Nephron progenitor cell (in vitro differentiated cells): ENCODE measurements around the gene SOX1.
A peak's percentile ranks its signal among the peaks of the same experiment; 100 is the strongest.

Experiments
- DNase-seq: peaks from one replicate; pipeline ENCODE4 v3.0.0; 2021
- H3K27ac Mint-ChIP-seq: 2 replicates; pipeline ENCODE4 v1.8.0; 2021; ENCODE audit warnings: mild to moderate bottlenecking, moderate library complexity, mixed read lengths
- H3K27me3 Mint-ChIP-seq: 2 replicates; pipeline ENCODE4 v1.8.0; 2021; ENCODE audit warnings: mild to moderate bottlenecking, low read depth, mixed read lengths; ENCODE audit not compliant: poor library complexity
- H3K36me3 Mint-ChIP-seq: 2 replicates; pipeline ENCODE4 v1.8.0; 2021; ENCODE audit warnings: low read depth, mixed read lengths
- H3K4me1 Mint-ChIP-seq: 2 replicates; pipeline ENCODE4 v1.8.0; 2021; ENCODE audit warnings: mixed read lengths
- H3K4me3 Mint-ChIP-seq: 2 replicates; pipeline ENCODE4 v1.8.0; 2021; ENCODE audit warnings: mild to moderate bottlenecking, moderate library complexity, mixed read lengths
- H3K9me3 Mint-ChIP-seq: 2 replicates; pipeline ENCODE4 v1.8.0; 2021; ENCODE audit warnings: mild to moderate bottlenecking, moderate library complexity, mixed read lengths
- TF ChIP-seq, protein P1 (sequence below): fragments of 200-600 bp; sonication (generic); IDR thresholded peaks from 2 replicates; pipeline ENCODE4 v1.5.0; 2021; ENCODE audit warnings: antibody characterized with exemption

Gene SOX1

DNA sequence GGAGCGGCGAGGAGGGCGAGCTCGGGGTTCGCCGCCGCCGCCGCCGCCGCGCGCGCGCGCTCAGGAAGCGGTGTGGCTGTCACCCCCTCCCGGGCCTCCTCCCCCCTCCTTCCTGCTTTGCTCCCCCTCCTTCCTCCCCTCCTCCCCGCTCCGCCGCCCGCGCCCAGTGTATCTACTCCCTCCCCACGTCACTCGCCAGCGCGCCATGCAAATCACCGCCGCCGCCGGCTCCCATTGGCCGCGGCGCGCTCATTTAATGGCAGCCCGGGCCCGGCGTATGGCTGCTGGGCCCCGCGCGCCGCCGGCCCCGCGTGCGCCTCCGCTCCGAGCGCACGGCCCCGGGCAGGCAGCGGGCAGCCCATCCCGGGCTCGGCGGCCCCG, 335 bp upstream of the SOX1 start:
- DNase-seq, result peak; percentile 82
- no peaks in the 10 kb centered on the region for H3K9me3 Mint-ChIP-seq
- H3K4me3 Mint-ChIP-seq, result no peak overlapping the region
- TF ChIP-seq, protein P1, sequence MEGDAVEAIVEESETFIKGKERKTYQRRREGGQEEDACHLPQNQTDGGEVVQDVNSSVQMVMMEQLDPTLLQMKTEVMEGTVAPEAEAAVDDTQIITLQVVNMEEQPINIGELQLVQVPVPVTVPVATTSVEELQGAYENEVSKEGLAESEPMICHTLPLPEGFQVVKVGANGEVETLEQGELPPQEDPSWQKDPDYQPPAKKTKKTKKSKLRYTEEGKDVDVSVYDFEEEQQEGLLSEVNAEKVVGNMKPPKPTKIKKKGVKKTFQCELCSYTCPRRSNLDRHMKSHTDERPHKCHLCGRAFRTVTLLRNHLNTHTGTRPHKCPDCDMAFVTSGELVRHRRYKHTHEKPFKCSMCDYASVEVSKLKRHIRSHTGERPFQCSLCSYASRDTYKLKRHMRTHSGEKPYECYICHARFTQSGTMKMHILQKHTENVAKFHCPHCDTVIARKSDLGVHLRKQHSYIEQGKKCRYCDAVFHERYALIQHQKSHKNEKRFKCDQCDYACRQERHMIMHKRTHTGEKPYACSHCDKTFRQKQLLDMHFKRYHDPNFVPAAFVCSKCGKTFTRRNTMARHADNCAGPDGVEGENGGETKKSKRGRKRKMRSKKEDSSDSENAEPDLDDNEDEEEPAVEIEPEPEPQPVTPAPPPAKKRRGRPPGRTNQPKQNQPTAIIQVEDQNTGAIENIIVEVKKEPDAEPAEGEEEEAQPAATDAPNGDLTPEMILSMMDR, result no peak
- peaks cover 97% of the 10 kb centered on the region for H3K27me3 Mint-ChIP-seq
- H3K27ac Mint-ChIP-seq, result no peak overlapping the region
- H3K36me3 Mint-ChIP-seq, result no peaks in the 10 kb centered on the region
- H3K4me1 Mint-ChIP-seq, result peaks cover 9% of the 10 kb centered on the region

DNA sequence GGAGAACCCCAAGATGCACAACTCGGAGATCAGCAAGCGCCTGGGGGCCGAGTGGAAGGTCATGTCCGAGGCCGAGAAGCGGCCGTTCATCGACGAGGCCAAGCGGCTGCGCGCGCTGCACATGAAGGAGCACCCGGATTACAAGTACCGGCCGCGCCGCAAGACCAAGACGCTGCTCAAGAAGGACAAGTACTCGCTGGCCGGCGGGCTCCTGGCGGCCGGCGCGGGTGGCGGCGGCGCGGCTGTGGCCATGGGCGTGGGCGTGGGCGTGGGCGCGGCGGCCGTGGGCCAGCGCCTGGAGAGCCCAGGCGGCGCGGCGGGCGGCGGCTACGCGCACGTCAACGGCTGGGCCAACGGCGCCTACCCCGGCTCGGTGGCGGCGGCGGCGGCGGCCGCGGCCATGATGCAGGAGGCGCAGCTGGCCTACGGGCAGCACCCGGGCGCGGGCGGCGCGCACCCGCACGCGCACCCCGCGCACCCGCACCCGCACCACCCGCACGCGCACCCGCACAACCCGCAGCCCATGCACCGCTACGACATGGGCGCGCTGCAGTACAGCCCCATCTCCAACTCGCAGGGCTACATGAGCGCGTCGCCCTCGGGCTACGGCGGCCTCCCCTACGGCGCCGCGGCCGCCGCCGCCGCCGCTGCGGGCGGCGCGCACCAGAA, 1.1 kb downstream of the SOX1 start:
- Mint-ChIP-seq H3K4me3 (no peak overlapping the region), H3K27me3 (peaks cover 97% of the 10 kb centered on the region), H3K4me1 (peaks cover 13% of the 10 kb centered on the region), H3K27ac (no peak overlapping the region), H3K9me3 (no peaks in the 10 kb centered on the region), H3K36me3 (no peaks in the 10 kb centered on the region)
- DNase-seq, result peak; percentile 53
- TF ChIP-seq, protein P1, result no peak

DNA sequence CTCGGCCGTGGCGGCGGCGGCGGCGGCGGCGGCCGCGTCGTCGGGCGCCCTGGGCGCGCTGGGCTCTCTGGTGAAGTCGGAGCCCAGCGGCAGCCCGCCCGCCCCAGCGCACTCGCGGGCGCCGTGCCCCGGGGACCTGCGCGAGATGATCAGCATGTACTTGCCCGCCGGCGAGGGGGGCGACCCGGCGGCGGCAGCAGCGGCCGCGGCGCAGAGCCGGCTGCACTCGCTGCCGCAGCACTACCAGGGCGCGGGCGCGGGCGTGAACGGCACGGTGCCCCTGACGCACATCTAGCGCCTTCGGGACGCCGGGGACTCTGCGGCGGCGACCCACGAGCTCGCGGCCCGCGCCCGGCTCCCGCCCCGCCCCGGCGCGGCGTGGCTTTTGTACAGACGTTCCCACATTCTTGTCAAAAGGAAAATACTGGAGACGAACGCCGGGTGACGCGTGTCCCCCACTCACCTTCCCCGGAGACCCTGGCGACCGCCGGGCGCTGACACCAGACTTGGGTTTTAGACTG, 1.7 kb downstream of the SOX1 start:
- TF ChIP-seq, protein P1, result no peak
- H3K4me1 Mint-ChIP-seq, result peaks cover 13% of the 10 kb centered on the region
- DNase-seq, result peak; percentile 31
- H3K4me3 Mint-ChIP-seq, result no peak overlapping the region
- H3K27me3 Mint-ChIP-seq, result peaks cover 97% of the 10 kb centered on the region
- no peak overlapping the region for H3K27ac Mint-ChIP-seq
- no peaks in the 10 kb centered on the region for H3K36me3 Mint-ChIP-seq
- no peaks in the 10 kb centered on the region for H3K9me3 Mint-ChIP-seq

DNA sequence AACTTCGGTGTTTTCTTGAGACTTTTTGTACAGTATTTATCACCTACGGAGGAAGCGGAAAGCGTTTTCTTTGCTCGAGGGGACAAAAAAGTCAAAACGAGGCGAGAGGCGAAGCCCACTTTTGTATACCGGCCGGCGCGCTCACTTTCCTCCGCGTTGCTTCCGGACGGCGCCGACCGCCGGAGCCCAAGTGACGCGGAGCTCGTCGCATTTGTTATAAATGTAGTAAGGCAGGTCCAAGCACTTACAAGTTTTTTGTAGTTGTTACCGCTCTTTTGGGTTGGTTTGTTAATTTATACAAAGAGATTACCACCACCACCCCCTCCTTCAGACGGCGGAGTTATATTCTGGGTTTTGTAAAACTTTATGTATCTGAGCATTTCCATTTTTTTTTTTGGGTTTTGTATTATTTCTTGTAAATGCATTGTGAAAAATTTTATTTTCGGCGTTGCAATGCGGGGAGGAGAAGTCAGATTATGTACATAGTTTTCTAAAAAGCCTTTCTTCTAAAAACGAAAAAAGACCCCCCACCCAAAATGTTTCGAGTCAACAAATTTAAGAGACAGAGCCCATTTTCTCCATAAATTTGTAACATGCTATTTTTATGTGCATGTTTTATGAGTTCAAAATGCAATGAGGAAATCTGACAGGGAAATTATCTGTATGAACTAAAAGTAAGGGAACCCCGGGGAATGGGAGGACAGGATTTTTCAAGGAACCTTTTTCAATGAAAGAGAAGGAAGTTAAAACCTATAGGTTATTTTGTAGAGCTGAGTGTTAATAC, 2.3 kb downstream of the SOX1 start:
- Mint-ChIP-seq H3K27me3 (peaks cover 97% of the 10 kb centered on the region), H3K4me3 (no peak overlapping the region), H3K9me3 (no peaks in the 10 kb centered on the region), H3K4me1 (peaks cover 20% of the 10 kb centered on the region), H3K27ac (no peak overlapping the region), H3K36me3 (no peaks in the 10 kb centered on the region)
- peak; percentile 27 for DNase-seq
- TF ChIP-seq, protein P1, result no peak

DNA sequence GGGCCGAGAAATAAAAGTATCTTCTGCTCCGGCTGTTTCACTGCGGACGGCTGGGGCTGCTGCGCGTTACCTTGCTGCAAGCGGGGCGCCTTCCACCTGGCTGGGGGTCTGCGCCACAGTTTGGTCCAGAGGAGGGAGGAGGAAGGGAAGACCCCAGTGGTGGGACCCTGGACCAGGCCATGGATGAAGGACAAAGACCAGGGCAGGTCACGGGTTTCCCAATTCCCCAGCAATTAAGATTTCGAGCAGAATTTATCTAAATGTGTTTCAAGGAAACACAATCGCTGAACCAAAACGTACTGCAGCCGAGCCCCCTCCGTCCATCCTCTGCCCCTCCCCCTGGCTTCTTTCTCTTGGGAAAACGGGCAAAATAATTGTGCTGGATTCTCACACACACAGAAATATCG, 2.9 kb downstream of the SOX1 start:
- Mint-ChIP-seq H3K27ac (no peak overlapping the region), H3K27me3 (peaks cover 97% of the 10 kb centered on the region), H3K4me3 (no peak overlapping the region), H3K4me1 (peaks cover 22% of the 10 kb centered on the region), H3K36me3 (no peaks in the 10 kb centered on the region), H3K9me3 (no peaks in the 10 kb centered on the region)
- TF ChIP-seq, protein P1, result no peak
- DNase-seq, result peak; percentile 21
